GM23338 (cell line): ENCODE data around the gene RPS5. TPM values are rescaled to one million over a fixed set of nuclear protein-coding genes. Genes with fewer than 3 reads are reported as not detected.

Source experiments
- ATAC-seq: fragments of 200-7000 bp; cut with Tn5 transposase; 3 replicates; pipeline ENCODE4 v1.9.1; 2020
- DNase-seq: peaks from one replicate; pipeline ENCODE4 v3.0.0-alpha.2; 2015; ENCODE audit warnings: low spot score
- H2AFZ ChIP-seq: fragments of 200-600 bp; sonication (generic); 2 replicates; pipeline ENCODE4 v1.8.0; 2016; ENCODE audit warnings: antibody characterized with exemption, mild to moderate bottlenecking, moderate library complexity
- H3F3A ChIP-seq: fragments of 200-600 bp; sonication (generic); replicated peaks from 2 replicates; pipeline ENCODE4 v1.8.0; 2017; ENCODE audit warnings: antibody characterized with exemption, mixed run types, low read depth
- H3K27ac ChIP-seq: fragments of 200-600 bp; sonication (generic); 2 replicates; pipeline ENCODE4 v1.6.1; 2016; ENCODE audit warnings: low read depth
- H3K27me3 ChIP-seq: fragments of 200-600 bp; sonication (generic); 2 replicates; pipeline ENCODE4 v1.8.0; 2016; ENCODE audit warnings: mild to moderate bottlenecking, mixed run types, moderate library complexity; ENCODE audit not compliant: insufficient read depth
- H3K36me3 ChIP-seq: fragments of 200-600 bp; sonication (generic); 2 replicates; pipeline ENCODE4 v1.8.0; 2016; ENCODE audit warnings: mild to moderate bottlenecking; ENCODE audit not compliant: insufficient read depth
- H3K4me1 ChIP-seq: fragments of 200-600 bp; sonication (generic); 2 replicates; pipeline ENCODE4 v1.8.0; 2016; ENCODE audit warnings: mild to moderate bottlenecking, moderate library complexity; ENCODE audit not compliant: insufficient read depth
- H3K4me2 ChIP-seq: fragments of 200-600 bp; sonication (generic); 2 replicates; pipeline ENCODE4 v1.7.1; 2017; ENCODE audit warnings: mixed run types
- H3K4me3 ChIP-seq: fragments of 200-600 bp; sonication (generic); 2 replicates; pipeline ENCODE4 v1.6.1; 2016; ENCODE audit warnings: mixed run types
- H3K79me2 ChIP-seq: fragments of 200-600 bp; sonication (generic); replicated peaks from 2 replicates; pipeline ENCODE4 v1.8.0; 2017; ENCODE audit warnings: mild to moderate bottlenecking; ENCODE audit not compliant: insufficient read depth
- H3K9me2 ChIP-seq: fragments of 200-600 bp; sonication (generic); 2 replicates; pipeline ENCODE4 v1.8.0; 2017; ENCODE audit not compliant: insufficient read depth
- H4K20me1 ChIP-seq: fragments of 200-600 bp; sonication (generic); replicated peaks from 2 replicates; pipeline ENCODE4 v1.8.0; 2017; ENCODE audit warnings: mild to moderate bottlenecking; ENCODE audit not compliant: insufficient read depth
- H3K27ac Mint-ChIP-seq: 2 replicates; pipeline ENCODE4 v1.8.0; 2020; ENCODE audit warnings: inconsistent platforms, mild to moderate bottlenecking, moderate library complexity, mixed read lengths
- H3K27me3 Mint-ChIP-seq: 3 replicates; pipeline ENCODE4 v1.8.0; 2022; ENCODE audit warnings: low read depth, mild to moderate bottlenecking, moderate library complexity, mixed read lengths, inconsistent platforms; ENCODE audit not compliant: insufficient read depth, poor library complexity
- H3K36me3 Mint-ChIP-seq: 3 replicates; pipeline ENCODE4 v1.8.0; 2021; ENCODE audit warnings: low read depth, mild to moderate bottlenecking, inconsistent platforms, moderate library complexity, mixed read lengths
- H3K4me1 Mint-ChIP-seq: 3 replicates; pipeline ENCODE4 v1.8.0; 2020; ENCODE audit warnings: mild to moderate bottlenecking, inconsistent platforms, mixed read lengths
- H3K4me3 Mint-ChIP-seq: 3 replicates; pipeline ENCODE4 v1.8.0; 2021; ENCODE audit warnings: moderate library complexity, mild to moderate bottlenecking, inconsistent platforms, mixed read lengths
- H3K9me3 Mint-ChIP-seq: 3 replicates; pipeline ENCODE4 v1.8.0; 2020; ENCODE audit warnings: moderate library complexity, mild to moderate bottlenecking, inconsistent platforms, mixed read lengths
- CREB1 ChIP-seq: fragments of 250-450 bp; sonication (Bioruptor Pico); IDR thresholded peaks from 2 replicates; pipeline ENCODE4 v1.5.0; 2020; ENCODE audit warnings: low read depth, mild to moderate bottlenecking, moderate library complexity
- CTCF ChIP-seq, 2 experiments: fragments of 200-600 bp in 1 of 2; sonication (generic) in 1 of 2; conservative IDR thresholded peaks; 2 replicates each; pipeline versions ENCODE4 v1.5.1 to v1.6.1; 2016 to 2017; ENCODE audit warnings: antibody characterized with exemption in 2 of 2, low read depth in 2 of 2, mild to moderate bottlenecking in 2 of 2, moderate library complexity in 1 of 2
- ETS1 ChIP-seq: IDR thresholded peaks from 2 replicates; pipeline ENCODE4 v1.6.1; 2016; ENCODE audit warnings: antibody characterized with exemption
- EZH2 ChIP-seq: fragments of 200-600 bp; sonication (generic); IDR thresholded peaks from one replicate; pipeline ENCODE4 v1.8.0; 2017; ENCODE audit warnings: antibody characterized with exemption, mild to moderate bottlenecking, low read depth; ENCODE audit not compliant: unreplicated experiment
- JUNB ChIP-seq: IDR thresholded peaks from one replicate; pipeline ENCODE4 v1.6.1; 2016; ENCODE audit warnings: antibody characterized with exemption; ENCODE audit not compliant: unreplicated experiment
- NANOG ChIP-seq: IDR thresholded peaks from 2 replicates; pipeline ENCODE4 v1.6.1; 2016; ENCODE audit warnings: antibody characterized with exemption, borderline replicate concordance
- STAT1 ChIP-seq: IDR thresholded peaks from one replicate; pipeline ENCODE4 v1.6.1; 2016; ENCODE audit warnings: antibody characterized with exemption; ENCODE audit not compliant: unreplicated experiment
- ZNF114 ChIP-seq: fragments of 250-450 bp; sonication (Bioruptor Pico); IDR thresholded peaks from 2 replicates; pipeline ENCODE4 v1.5.0; 2020; ENCODE audit warnings: mild to moderate bottlenecking, moderate library complexity
- ZNF331 ChIP-seq: fragments of 250-450 bp; sonication (Bioruptor Pico); IDR thresholded peaks from 2 replicates; pipeline ENCODE4 v1.5.0; 2020; ENCODE audit warnings: low read depth, mild to moderate bottlenecking, moderate library complexity
- polyA plus RNA-seq: library from polyadenylated mRNA; unstranded; fragments of >200 nt; fragmentation: Nextera tagmentation; extraction: Ambion mirVana; gene quantifications from 2 replicates; pipeline ENCODE4 v1.2.1, GENCODE V29; 2016
- total RNA-seq: library from RNA; depleted of rRNA; stranded (reverse); fragments of >200 nt; shearing (Covaris generic); gene quantifications from 2 replicates; pipeline ENCODE4 v1.2.3, GENCODE V29; 2014

RPS5 gene
- total and polyA plus RNA-seq, 2 experiments from 2014 or later = 734 to 2,111 TPM

DNA sequence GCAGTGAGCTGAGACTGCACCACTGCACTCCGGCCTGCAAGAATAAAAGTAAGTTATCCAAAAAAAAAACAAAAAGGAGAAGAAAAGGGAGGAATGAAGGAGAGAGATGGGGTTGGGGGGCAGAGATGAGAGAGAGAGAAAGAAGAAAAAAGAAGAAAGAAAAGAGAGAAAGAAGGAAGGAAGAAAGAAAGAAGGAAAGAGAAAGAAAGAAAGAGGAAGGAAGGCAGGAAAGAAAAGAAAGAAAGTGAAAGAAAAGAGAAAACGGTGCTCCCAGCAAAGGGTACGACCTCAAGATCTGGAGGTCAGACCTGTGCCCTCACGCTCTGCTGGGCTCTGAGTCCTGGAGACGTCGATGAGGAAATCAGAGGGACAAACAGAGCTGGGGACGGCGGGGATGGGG, 37.5 kb upstream of the RPS5 start (continued):
- no peak for TF ChIP-seq STAT1
- TF ChIP-seq NANOG = no peak

DNA sequence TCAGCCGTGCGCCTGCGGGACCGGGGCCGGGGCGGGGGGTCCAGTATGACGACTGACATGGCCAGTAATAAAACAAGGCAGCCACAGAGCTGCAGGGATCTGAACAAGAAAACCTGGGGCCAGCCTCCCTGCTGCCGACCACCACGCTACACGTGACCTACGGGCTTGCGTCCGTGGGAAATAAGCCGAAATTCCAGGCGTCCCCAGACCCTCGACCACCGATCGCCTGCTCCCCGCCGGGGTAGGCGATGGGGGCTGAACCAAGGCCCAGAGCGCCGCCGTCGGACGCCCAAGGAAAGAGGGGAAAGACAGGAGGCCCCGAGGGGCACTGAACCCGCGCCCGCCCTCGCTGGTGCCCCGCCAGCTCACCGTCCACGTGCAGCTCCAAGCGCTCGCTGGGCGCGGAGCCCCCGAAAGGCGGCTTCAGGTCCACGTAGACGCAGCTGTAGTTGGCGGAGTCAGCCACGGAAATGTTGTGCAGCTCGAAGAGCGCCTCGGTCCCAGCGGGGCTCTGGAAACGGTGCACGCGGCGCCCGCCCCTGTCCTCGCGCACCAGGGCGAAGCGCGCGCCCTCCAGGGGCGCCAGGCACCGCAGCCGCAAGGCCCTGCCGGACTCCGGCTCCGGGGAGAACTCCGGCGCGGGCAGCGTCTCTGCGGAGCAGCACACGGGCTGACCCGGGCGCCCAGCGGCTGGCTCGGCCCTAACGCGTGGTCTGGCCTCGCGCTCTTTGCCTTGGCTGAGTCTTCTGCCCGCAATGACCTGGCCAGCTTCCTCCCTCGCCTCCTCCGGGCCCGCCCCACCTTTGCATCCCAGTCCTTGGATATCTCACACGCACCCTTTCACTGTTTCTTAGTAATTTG, 36.8 kb upstream of the RPS5 start:
- H3K4me3 Mint-ChIP-seq = no peak overlapping the region
- Histone ChIP-seq H3K4me3 (no peak overlapping the region), H3K9me2 (no peaks in the 10 kb centered on the region), H4K20me1 (no peaks in the 10 kb centered on the region; the same call in 1 of the 2 replicates), H3K36me3 (no peaks in the 10 kb centered on the region), H3K4me1 (no peaks in the 10 kb centered on the region), H3K27me3 (peaks cover 46% of the 10 kb centered on the region), H3K79me2 (no peaks in the 10 kb centered on the region), H3K4me2 (no peak overlapping the region; the same call in 1 of the 2 replicates), H3K27ac (no peak overlapping the region), H2AFZ (no peak overlapping the region), H3F3A (peaks cover 4% of the 10 kb centered on the region)
- no peaks in the 10 kb centered on the region; the same call in 2 of the 3 replicates for H3K36me3 Mint-ChIP-seq
- no peak for TF ChIP-seq JUNB
- TF ChIP-seq ZNF331 (CRISPR knock-in tag) = no peak
- TF ChIP-seq STAT1 = no peak
- H3K9me3 Mint-ChIP-seq = no peaks in the 10 kb centered on the region
- DNase-seq = peak; percentile 53
- peaks cover 22% of the 10 kb centered on the region for H3K27me3 Mint-ChIP-seq
- ATAC-seq = peak; percentile 53
- peaks cover 3% of the 10 kb centered on the region; the same call in 2 of the 3 replicates for H3K4me1 Mint-ChIP-seq
- no peak overlapping the region for H3K27ac Mint-ChIP-seq

- H4K20me1 ChIP-seq = no peaks in the 10 kb centered on the region; the same call in 1 of the 2 replicates
- ATAC-seq (no peak), DNase-seq (no peak)
- no peaks in the 10 kb centered on the region for H3K36me3 ChIP-seq
- no peaks in the 10 kb centered on the region for H3K9me3 Mint-ChIP-seq
- peaks cover 10% of the 10 kb centered on the region for H3F3A ChIP-seq
- H2AFZ ChIP-seq = no peak overlapping the region
- H3K4me1 Mint-ChIP-seq = peaks cover 3% of the 10 kb centered on the region; the same call in 2 of the 3 replicates
- no peaks in the 10 kb centered on the region; the same call in 2 of the 3 replicates for H3K36me3 Mint-ChIP-seq
- H3K4me2 ChIP-seq = no peak overlapping the region
- H3K4me1 ChIP-seq = no peaks in the 10 kb centered on the region; the same call in 1 of the 2 replicates
- no peak overlapping the region for H3K27ac ChIP-seq
- H3K79me2 ChIP-seq = no peaks in the 10 kb centered on the region
- H3K27me3 Mint-ChIP-seq = peaks cover 16% of the 10 kb centered on the region
- no peak overlapping the region for H3K4me3 Mint-ChIP-seq
- H3K27ac Mint-ChIP-seq = no peak overlapping the region
- peaks cover 50% of the 10 kb centered on the region for H3K27me3 ChIP-seq
- H3K4me3 ChIP-seq = no peak overlapping the region
- H3K9me2 ChIP-seq = no peaks in the 10 kb centered on the region
- TF ChIP-seq JUNB = no peak
- TF ChIP-seq CTCF (conservative IDR thresholded peaks at IDR 0.05; ENCODE audit: low read depth in 2 of 2) = no peak; a peak in 1 of 4 replicates
- no peak for TF ChIP-seq ZNF114 (CRISPR knock-in tag)
- TF ChIP-seq ETS1 = no peak
- no peak for TF ChIP-seq CREB1
- no peak for TF ChIP-seq STAT1
- no peak for TF ChIP-seq EZH2
- no peak for TF ChIP-seq NANOG
Observed at GRCh38 chr19:58350871-58351557, 36.1 kb upstream of the RPS5 start.
